H1 (cell line): ENCODE results near the gene KCTD8. TPM values are rescaled to one million over a fixed set of nuclear protein-coding genes. Genes with fewer than 3 reads are reported as not detected.

ENCODE experiments used
- CTCF ChIA-PET: fragments of 300-600 bp; sonication (Branson Sonifier 250); formaldehyde crosslinking; loops from one replicate; lab custom pipeline; 2021; ENCODE audit not compliant: partially characterized antibody; lab: Charles Lee
- POLR2A ChIA-PET: fragments of 300-600 bp; sonication (Branson Sonifier 250); formaldehyde crosslinking; loops from one replicate; lab custom pipeline; 2021; ENCODE audit warnings: inconsistent platforms; ENCODE audit not compliant: partially characterized antibody; lab: Charles Lee
- DNase-seq, 2 experiments: peaks; one replicate each; pipeline versions ENCODE4 v3.0.0 to v3.0.0-alpha.2; 2010 to 2022; ENCODE audit warnings: low spot score in 2 of 2, low read depth in 1 of 2, mixed read lengths in 1 of 2
- FAIRE-seq: peaks from 2 replicates; lab custom pipeline; 2011; peaks lifted over from hg19 to GRCh38; lab: Jason Lieb, UNC
- H2AFZ ChIP-seq: 2 replicates; pipeline ENCODE4 v1.8.1; 2012; ENCODE audit warnings: low read length, inconsistent platforms
- H2AK5ac ChIP-seq: 2 replicates; pipeline ENCODE4 v1.6.1; 2013; ENCODE audit warnings: low read depth, low read length
- H2BK120ac ChIP-seq: replicated peaks from 2 replicates; pipeline ENCODE3; 2013; ENCODE audit warnings: low read depth, low read length, inconsistent platforms
- H2BK12ac ChIP-seq: 2 replicates; pipeline ENCODE4 v1.6.1; 2013; ENCODE audit warnings: low read depth, low read length
- H2BK15ac ChIP-seq: 2 replicates; pipeline ENCODE4 v1.6.1; 2013; ENCODE audit warnings: low read length
- H2BK20ac ChIP-seq: 2 replicates; pipeline ENCODE4 v1.6.1; 2013; ENCODE audit warnings: low read length
- H2BK5ac ChIP-seq: 2 replicates; pipeline ENCODE4 v1.6.1; 2013; ENCODE audit warnings: low read depth, low read length
- H3K14ac ChIP-seq: 2 replicates; pipeline ENCODE4 v1.6.1; 2013; ENCODE audit warnings: inconsistent platforms; ENCODE audit not compliant: insufficient read length
- H3K18ac ChIP-seq: 2 replicates; pipeline ENCODE4 v1.6.1; 2013; ENCODE audit warnings: low read length; ENCODE audit errors: extremely low read depth
- H3K23ac ChIP-seq: 2 replicates; pipeline ENCODE4 v1.6.1; 2013; ENCODE audit warnings: inconsistent platforms; ENCODE audit not compliant: insufficient read length
- H3K23me2 ChIP-seq: 2 replicates; pipeline ENCODE4 v1.6.1; 2013; ENCODE audit warnings: low read depth, low read length
- H3K27ac ChIP-seq: 2 replicates; pipeline ENCODE4 v1.6.1; 2011; ENCODE audit warnings: low read depth, low read length, inconsistent platforms
- H3K27me3 ChIP-seq, 4 experiments: replicated peaks in 1 of 4; 1 replicate in 1 of 4; 2 replicates in 3 of 4; pipeline versions ENCODE4 v1.6.1 to v1.8.1; 2011 to 2013; ENCODE audit warnings: low read length in 3 of 4, mild to moderate bottlenecking in 3 of 4, inconsistent platforms in 2 of 4, mixed read lengths in 2 of 4, moderate library complexity in 1 of 4; ENCODE audit not compliant: control insufficient read depth in 3 of 4, insufficient read depth in 3 of 4; ENCODE audit errors: extremely low read depth in 1 of 4
- H3K36me3 ChIP-seq, 4 experiments: 2 replicates each; pipeline versions ENCODE4 v1.6.1 to v1.8.1; 2011 to 2013; ENCODE audit warnings: mild to moderate bottlenecking in 4 of 4, low read length in 3 of 4, moderate library complexity in 2 of 4, control low read depth in 1 of 4, inconsistent platforms in 1 of 4; ENCODE audit not compliant: insufficient read depth in 4 of 4, control insufficient read depth in 2 of 4
- H3K4ac ChIP-seq: replicated peaks from 2 replicates; pipeline ENCODE3; 2013; ENCODE audit warnings: low read length, low read depth, mixed read lengths, inconsistent platforms; ENCODE audit not compliant: insufficient read length
- H3K4me1 ChIP-seq, 4 experiments: replicated peaks in 1 of 4; 1 replicate in 1 of 4; 2 replicates in 3 of 4; pipeline versions ENCODE4 v1.6.1 to v1.8.1; 2011 to 2013; ENCODE audit warnings: low read length in 3 of 4, inconsistent platforms in 2 of 4, mixed read lengths in 1 of 4; ENCODE audit not compliant: insufficient read depth in 4 of 4, control insufficient read depth in 3 of 4
- H3K4me2 ChIP-seq, 2 experiments: 2 replicates each; pipeline versions ENCODE4 v1.6.1 to v1.8.1; 2011 to 2013; ENCODE audit warnings: low read depth in 2 of 2, low read length in 2 of 2, control low read depth in 1 of 2, inconsistent platforms in 1 of 2, mild to moderate bottlenecking in 1 of 2; ENCODE audit not compliant: insufficient read depth in 1 of 2
- H3K4me3 ChIP-seq, 4 experiments: fragments of 200-600, 300-600 bp in 1 of 4; sonication (generic), shearing (Covaris generic), sonication (Bioruptor Twin) in 1 of 4; 2 replicates each; pipeline versions ENCODE4 v1.5.1 to v1.8.1; 2011 to 2016; ENCODE audit warnings: low read length in 4 of 4, low read depth in 3 of 4, control low read depth in 2 of 4, inconsistent platforms in 2 of 4, mild to moderate bottlenecking in 2 of 4, mixed read lengths in 1 of 4, moderate library complexity in 1 of 4; ENCODE audit not compliant: insufficient read depth in 2 of 4; ENCODE audit errors: extremely low read depth in 1 of 4
- H3K56ac ChIP-seq: replicated peaks from 2 replicates; pipeline ENCODE3; 2013; ENCODE audit warnings: low read depth, mild to moderate bottlenecking, mixed read lengths, low read length, inconsistent platforms; ENCODE audit not compliant: insufficient read length
- H3K79me1 ChIP-seq: 2 replicates; pipeline ENCODE4 v1.6.1; 2013; ENCODE audit warnings: low read depth, low read length, control low read depth
- H3K79me2 ChIP-seq, 2 experiments: 2 replicates each; pipeline versions ENCODE4 v1.6.1 to v1.8.1; 2012 to 2013; ENCODE audit warnings: low read length in 2 of 2, mild to moderate bottlenecking in 2 of 2, inconsistent platforms in 1 of 2; ENCODE audit not compliant: insufficient read depth in 2 of 2, control insufficient read depth in 1 of 2
- H3K9ac ChIP-seq, 4 experiments: replicated peaks in 1 of 4; 1 replicate in 1 of 4; 2 replicates in 3 of 4; pipeline versions ENCODE4 v1.6.1 to v1.8.1; 2011 to 2013; ENCODE audit warnings: low read depth in 3 of 4, low read length in 3 of 4, control low read depth in 2 of 4, mild to moderate bottlenecking in 2 of 4, moderate library complexity in 2 of 4, inconsistent platforms in 1 of 4; ENCODE audit errors: extremely low read depth in 1 of 4
- H3K9me3 ChIP-seq, 2 experiments: 2 replicates each; pipeline versions ENCODE4 v1.6.1 to v1.8.1; 2012 to 2013; ENCODE audit warnings: mild to moderate bottlenecking in 2 of 2, moderate library complexity in 2 of 2, control low read depth in 1 of 2, inconsistent platforms in 1 of 2, low read depth in 1 of 2, low read length in 1 of 2, mixed read lengths in 1 of 2; ENCODE audit not compliant: insufficient read depth in 2 of 2
- H4K20me1 ChIP-seq, 2 experiments: replicated peaks in 1 of 2; 2 replicates each; pipeline versions ENCODE3 to v1.8.1; 2011 to 2013; ENCODE audit warnings: inconsistent platforms in 2 of 2, low read length in 2 of 2, mild to moderate bottlenecking in 1 of 2; ENCODE audit not compliant: insufficient read depth in 2 of 2, control insufficient read depth in 1 of 2
- H4K5ac ChIP-seq: 2 replicates; pipeline ENCODE4 v1.6.1; 2013; ENCODE audit warnings: low read length, low read depth, mixed read lengths, inconsistent platforms; ENCODE audit not compliant: insufficient read length
- H4K8ac ChIP-seq: 2 replicates; pipeline ENCODE4 v1.8.0; 2013; ENCODE audit warnings: mild to moderate bottlenecking, moderate library complexity, low read length, inconsistent platforms; ENCODE audit not compliant: insufficient read depth; ENCODE audit errors: extremely low read depth
- H4K91ac ChIP-seq: replicated peaks from 2 replicates; pipeline ENCODE3; 2013; ENCODE audit warnings: low read length, mixed read lengths, inconsistent platforms; ENCODE audit not compliant: insufficient read length
- GTF2F1 ChIP-seq: IDR thresholded peaks from 2 replicates; pipeline ENCODE4 v1.6.1; 2012; ENCODE audit warnings: low read depth, low read length, improper control_type of control experiment, borderline replicate concordance
- JUN ChIP-seq: IDR thresholded peaks from 2 replicates; pipeline ENCODE4 v1.6.1; 2011; ENCODE audit warnings: low read depth, mild to moderate bottlenecking, improper control_type of control experiment, low read length
- POLR2AphosphoS5 ChIP-seq: IDR thresholded peaks from 2 replicates; pipeline ENCODE4 v1.6.1; 2011; ENCODE audit warnings: low read depth, low read length
- POU5F1 ChIP-seq: IDR thresholded peaks from 2 replicates; pipeline ENCODE4 v1.6.1; 2011; ENCODE audit warnings: low read depth, mild to moderate bottlenecking, low read length, moderate library complexity
- RNF2 ChIP-seq: fragments of 200-900, 300-1000 bp; sonication (generic); IDR thresholded peaks from 2 replicates; pipeline ENCODE4 v1.7.1; 2016; ENCODE audit warnings: borderline replicate concordance, low read depth, mild to moderate bottlenecking, antibody characterized with exemption, low read length; ENCODE audit not compliant: poor library complexity, severe bottlenecking; ENCODE audit errors: missing control alignments
- RXRA ChIP-seq: IDR thresholded peaks from 2 replicates; pipeline ENCODE4 v1.6.1; 2011; ENCODE audit warnings: low read depth, mild to moderate bottlenecking, low read length, moderate library complexity; ENCODE audit not compliant: insufficient read depth
- SP2 ChIP-seq: IDR thresholded peaks from 2 replicates; pipeline ENCODE4 v1.6.1; 2012; ENCODE audit warnings: mild to moderate bottlenecking, low read length, inconsistent platforms
- TCF12 ChIP-seq: IDR thresholded peaks from 2 replicates; pipeline ENCODE4 v1.6.1; 2011; ENCODE audit warnings: low read depth, mild to moderate bottlenecking, low read length
- WGBS, 2 experiments: shearing (Covaris generic) in 1 of 2; methylation state at CpG; one replicate each; pipeline versions ENCODE4 v1.1.6 to v1.1.7; 2013 to 2015; ENCODE audit warnings: low lambda C conversion rate in 2 of 2, mixed read lengths in 2 of 2, inconsistent platforms in 1 of 2, low coverage in 1 of 2, missing lambda C conversion rate in 1 of 2; ENCODE audit not compliant: insufficient replicate concordance in 2 of 2, insufficient coverage in 1 of 2, insufficient read length in 1 of 2; ENCODE audit errors: extremely low coverage in 1 of 2, missing lambda C conversion rate in 1 of 2; 5-methylcytosine and 5-hydroxymethylcytosine counted together
- polyA plus RNA-seq, 7 experiments: library from polyadenylated mRNA; depleted of rRNA in 3 of 7; stranded (reverse) in 5 of 7; unstranded in 2 of 7; fragments of >200 nt in 5 of 7; fragments of 200-250 nt in 2 of 7; gene quantifications; 1 replicate in 5 of 7; 2 replicates in 1 of 7; 4 replicates in 1 of 7; pipeline versions ENCODE4 v1.2.1 to v1.2.3, GENCODE V29; 2011 to 2013; ENCODE audit warnings: missing spikeins in 2 of 7, mixed read lengths in 2 of 7
- total RNA-seq: library from RNA; stranded (reverse); fragmentation: NEBNext Ultra II Directional; extraction: Animal tissue kit (Norgen Biotek cat#: 25700); gene quantifications from 2 replicates; pipeline ENCODE4 v1.2.1, GENCODE V29; 2021
- TF ChIP-seq, protein P1 (sequence below): IDR thresholded peaks from 2 replicates; pipeline ENCODE4 v1.6.1; 2012; ENCODE audit warnings: inconsistent platforms

Gene KCTD8
- total and polyA plus RNA-seq, 2 of the 8 experiments (the other 6 are each of a cell fraction or from before 2014, with no cell fraction given) = 2.9 to 3.7 TPM

DNA sequence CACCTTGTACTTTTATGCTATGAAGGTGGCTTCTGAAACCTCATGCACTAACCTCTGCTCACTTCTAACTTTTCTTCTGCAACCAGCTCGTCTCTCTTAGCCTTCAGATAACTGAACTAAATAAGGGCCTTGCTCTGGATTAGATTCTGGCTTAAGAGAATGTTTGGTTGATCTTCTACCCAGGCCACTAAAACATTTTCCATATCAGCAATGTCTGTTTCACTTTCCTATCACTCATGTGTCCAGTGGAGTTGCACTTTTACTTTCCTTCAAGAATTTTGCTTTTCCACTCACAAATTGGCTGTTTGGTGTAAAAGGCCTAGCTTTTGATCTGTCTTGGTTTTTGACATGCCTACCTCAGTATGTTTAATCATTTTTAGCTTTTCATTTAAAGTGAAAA lies 105.8 kb downstream of the KCTD8 start:
- H3K27me3 ChIP-seq = no peaks in the 10 kb centered on the region
- no peak overlapping the region for H2BK12ac ChIP-seq
- no peak for DNase-seq
- no peaks in the 10 kb centered on the region for H3K9me3 ChIP-seq
- H2BK20ac ChIP-seq = no peak overlapping the region
- H3K56ac ChIP-seq = no peak overlapping the region
- H3K27ac ChIP-seq = no peak overlapping the region
- no peak overlapping the region for H2AK5ac ChIP-seq
- no peak overlapping the region for H4K91ac ChIP-seq
- peak overlapping the region; percentile 87 for H3K14ac ChIP-seq
- H3K4me2 ChIP-seq = no peak overlapping the region
- no peaks in the 10 kb centered on the region for H3K79me2 ChIP-seq
- no peaks in the 10 kb centered on the region for H3K36me3 ChIP-seq
- H4K8ac ChIP-seq = no peak overlapping the region
- TF ChIP-seq POLR2AphosphoS5 (no peak), TCF12 (no peak), POU5F1 (no peak), RXRA (no peak), JUN (no peak), GTF2F1 (no peak), RNF2 (no peak), SP2 (no peak)
- TF ChIP-seq, protein P1, sequence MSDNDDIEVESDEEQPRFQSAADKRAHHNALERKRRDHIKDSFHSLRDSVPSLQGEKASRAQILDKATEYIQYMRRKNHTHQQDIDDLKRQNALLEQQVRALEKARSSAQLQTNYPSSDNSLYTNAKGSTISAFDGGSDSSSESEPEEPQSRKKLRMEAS = no peak
- TF ChIP-seq, all 59 proteins: peak for 0
- Histone ChIP-seq H4K5ac (no peak overlapping the region), H3K79me1 (no peaks in the 10 kb centered on the region; the same call in 1 of the 2 replicates), H3K4ac (no peak overlapping the region), H3K18ac (no peak overlapping the region), H3K4me1 (no peaks in the 10 kb centered on the region), H2AFZ (no peak overlapping the region), H2BK120ac (no peak overlapping the region), H3K4me3 (no peak overlapping the region), H2BK15ac (no peak overlapping the region), H2BK5ac (no peak overlapping the region), H3K23me2 (no peaks in the 10 kb centered on the region), H4K20me1 (no peaks in the 10 kb centered on the region), H3K23ac (no peak overlapping the region), H3K9ac (no peak overlapping the region)
- ChIA-PET CTCF (no interaction called here), POLR2A (no interaction called here)
- 100% methylated on average over 1 of the region's 1 CpG; no CpG with 5 or more reads in 1 of the 2 experiments for WGBS, 2 experiments
- FAIRE-seq = no peak
